CD4-positive, alpha-beta T cell (primary cell): ENCODE results near the gene CFAP53. TPM values are rescaled to one million over a fixed set of nuclear protein-coding genes. Genes with fewer than 3 reads are reported as not detected.
A peak's percentile ranks its signal among the peaks of the same experiment; 100 is the strongest.

Experiments used
- ATAC-seq: fragments of 200-7000 bp; cut with Tn5 transposase; one replicate; pipeline ENCODE4 v1.10.0; 2022; ENCODE audit warnings: mild to moderate bottlenecking; ENCODE audit not compliant: poor library complexity
- CTCF ChIA-PET: fragments of 350-600 bp; sonication (Branson Sonifier 250); formaldehyde crosslinking; loops from one replicate; lab custom pipeline; 2021; ENCODE audit warnings: antibody characterized with exemption, inconsistent platforms; lab: Charles Lee
- POLR2A ChIA-PET: fragments of 350-600 bp; sonication (Branson Sonifier 250); formaldehyde crosslinking; loops from one replicate; lab custom pipeline; 2021; ENCODE audit warnings: antibody characterized with exemption, inconsistent platforms; lab: Charles Lee
- DNase-seq, 14 experiments: peaks; one replicate each; pipeline ENCODE4 v3.0.0-alpha.2; 2013 to 2020; ENCODE audit warnings: mixed read lengths in 2 of 14
- H3K27ac ChIP-seq, 2 donors: one replicate each; pipeline versions ENCODE4 v1.5.1 to v1.7.0; 2013; ENCODE audit warnings: low read length in 2 of 2, low read depth in 1 of 2, mild to moderate bottlenecking in 1 of 2
- H3K27me3 ChIP-seq, 2 experiments: 1 replicate in 1 of 2; 2 replicates in 1 of 2; pipeline versions ENCODE4 v1.6.1 to v1.7.0; 2013; ENCODE audit warnings: low read length in 2 of 2, control low read depth in 1 of 2, mild to moderate bottlenecking in 1 of 2, moderate library complexity in 1 of 2; ENCODE audit not compliant: insufficient read depth in 2 of 2, control insufficient read depth in 1 of 2
- H3K36me3 ChIP-seq: one replicate; pipeline ENCODE4 v1.6.1; 2013; ENCODE audit warnings: low read length, control low read depth; ENCODE audit not compliant: insufficient read depth
- H3K4me1 ChIP-seq: one replicate; pipeline ENCODE4 v1.6.1; 2013; ENCODE audit warnings: low read length, control low read depth; ENCODE audit not compliant: insufficient read depth
- H3K4me3 ChIP-seq: one replicate; pipeline ENCODE4 v1.5.1; 2013; ENCODE audit warnings: mild to moderate bottlenecking, low read length, moderate library complexity
- H3K9me3 ChIP-seq, 2 experiments: 1 replicate in 1 of 2; 2 replicates in 1 of 2; pipeline versions ENCODE4 v1.6.1 to v1.7.0; 2013; ENCODE audit warnings: low read length in 2 of 2, mild to moderate bottlenecking in 2 of 2, control low read depth in 1 of 2, moderate library complexity in 1 of 2; ENCODE audit not compliant: control insufficient read depth in 1 of 2, insufficient read depth in 1 of 2
- H3K27ac Mint-ChIP-seq: one replicate; pipeline ENCODE4 v1.8.0; 2020; ENCODE audit warnings: mixed read lengths
- H3K27me3 Mint-ChIP-seq: one replicate; pipeline ENCODE4 v1.8.0; 2021; ENCODE audit warnings: mixed read lengths
- H3K36me3 Mint-ChIP-seq: one replicate; pipeline ENCODE4 v1.8.0; 2021; ENCODE audit warnings: low read depth, mixed read lengths
- H3K4me1 Mint-ChIP-seq: one replicate; pipeline ENCODE4 v1.8.0; 2021; ENCODE audit warnings: low read depth, mixed read lengths
- H3K4me3 Mint-ChIP-seq: one replicate; pipeline ENCODE4 v1.8.0; 2020; ENCODE audit warnings: mild to moderate bottlenecking, mixed read lengths
- H3K9me3 Mint-ChIP-seq: one replicate; pipeline ENCODE4 v1.8.0; 2020; ENCODE audit warnings: mixed read lengths
- CTCF ChIP-seq: fragments of 200-600 bp; IDR thresholded peaks from one replicate; pipeline ENCODE4 v1.8.0; 2022; ENCODE audit warnings: antibody characterized with exemption, mild to moderate bottlenecking
- intact Hi-C, 2 experiments: fragments of 100-400 bp; cut with DNase I in 1 of 2; cut with micrococcal nuclease in 1 of 2; formaldehyde crosslinking; loops; one replicate each; pipeline versions ENCODE4 v1.15.1 to v1.9.0; 2023 to 2025; cut with DNase I, micrococcal nuclease
- total RNA-seq, 174 experiments: library from RNA in 2 of 174; stranded (reverse) in 2 of 174; gene quantifications; one replicate each; pipeline ENCODE4 v1.2.3 and lab custom pipeline; 2021 to 2026

CFAP53 gene
- total RNA-seq, 2 experiments from 2014 or later: 0.33 to 0.47 TPM

DNA sequence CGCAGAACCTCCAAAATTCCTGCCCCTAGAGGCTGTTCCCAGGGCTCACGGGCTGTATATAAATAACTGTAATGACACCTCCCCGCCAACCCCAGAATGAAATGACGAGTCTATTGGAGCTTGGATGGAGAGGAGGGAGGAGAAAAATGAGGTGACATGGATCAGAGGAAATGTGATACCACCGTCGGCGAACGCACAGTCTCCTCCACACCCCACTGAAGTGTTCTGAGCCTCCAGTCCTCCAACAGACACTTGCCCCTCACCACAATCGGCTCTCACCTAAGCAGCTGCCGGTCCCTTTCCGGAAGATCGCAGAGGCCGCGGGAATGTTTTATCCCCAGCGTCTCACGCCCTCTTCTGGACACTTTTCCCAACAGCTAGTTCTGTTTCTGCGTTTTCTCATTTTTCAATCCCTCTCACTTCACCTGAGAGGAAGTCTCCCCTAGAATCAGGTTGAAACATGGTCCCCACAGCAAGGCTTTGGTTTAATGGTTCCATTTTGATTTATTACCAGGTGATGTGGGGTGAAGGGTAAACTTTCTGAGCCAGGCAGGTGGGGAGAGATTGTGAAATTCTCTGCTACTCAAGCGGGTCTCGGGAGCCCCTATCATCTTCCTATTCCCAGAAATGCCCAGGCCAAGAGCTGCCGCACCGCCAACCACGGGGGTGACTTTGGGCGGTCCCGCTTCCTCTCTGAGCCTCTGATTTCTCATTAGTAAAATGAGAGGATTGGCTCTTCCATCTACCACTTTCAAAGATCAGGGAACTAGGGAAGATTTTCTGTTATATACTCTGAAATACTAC lies 62.3 kb downstream of the CFAP53 start:
- Mint-ChIP-seq H3K27me3 (peaks cover 71% of the 10 kb centered on the region), H3K36me3 (no peaks in the 10 kb centered on the region), H3K4me1 (peaks cover 8% of the 10 kb centered on the region), H3K27ac (no peak overlapping the region), H3K9me3 (peaks cover 3% of the 10 kb centered on the region), H3K4me3 (no peak overlapping the region)
- H3K9me3 ChIP-seq: peaks cover 0 to 8% of the 10 kb centered on the region in 2 experiments
- DNase-seq: peak in 2 of 14 experiments; percentile 30 to 36
- no peak for ATAC-seq
- intact Hi-C loops: loop anchor here in 1 of 2 experiments (5.0 kb wide), 1 partner anchor 153 kb away; no protein-coding TSS in a partner anchor
- H3K36me3 ChIP-seq: no peaks in the 10 kb centered on the region
- H3K27me3 ChIP-seq: peaks cover 24 to 47% of the 10 kb centered on the region in 2 experiments
- H3K4me1 ChIP-seq: peaks cover 7% of the 10 kb centered on the region
- ChIA-PET POLR2A (interaction anchor here (0.9 kb wide), 1 partner anchor 9 kb away, joined by 3 read pairs; the partner anchor contains the start of gene MYO5B), CTCF (interaction anchor here (1.5 kb wide), 1 partner anchor 153 kb away, joined by 3 read pairs; no protein-coding TSS in a partner anchor)
- no peak overlapping the region for H3K4me3 ChIP-seq
- no peak for TF ChIP-seq CTCF
- H3K27ac ChIP-seq: no peak overlapping the region

GRCh38 chr18:50201476-50202018 lies 64.7 kb downstream of the CFAP53 start:
- Histone ChIP-seq H3K36me3 (no peaks in the 10 kb centered on the region), H3K27me3 (peaks cover 31 to 64% of the 10 kb centered on the region in 2 experiments), H3K9me3 (peaks cover 0 to 8% of the 10 kb centered on the region in 2 experiments), H3K27ac (no peak overlapping the region), H3K4me3 (no peak overlapping the region), H3K4me1 (peaks cover 7% of the 10 kb centered on the region)
- ChIA-PET CTCF (no interaction called here), POLR2A (no interaction called here)
- no peaks in the 10 kb centered on the region for H3K36me3 Mint-ChIP-seq
- intact Hi-C loops: loop anchor here in 1 of 2 experiments (5.0 kb wide), 1 partner anchor 156 kb away; no protein-coding TSS in a partner anchor
- DNase-seq (no peak), ATAC-seq (no peak)
- H3K9me3 Mint-ChIP-seq: peaks cover 3% of the 10 kb centered on the region
- no peak overlapping the region for H3K27ac Mint-ChIP-seq
- no peak overlapping the region for H3K4me3 Mint-ChIP-seq
- H3K27me3 Mint-ChIP-seq: peaks cover 86% of the 10 kb centered on the region
- peaks cover 15% of the 10 kb centered on the region for H3K4me1 Mint-ChIP-seq
- TF ChIP-seq CTCF: no peak

GRCh38 chr18:50199921-50200320 lies 66.4 kb downstream of the CFAP53 start:
- intact Hi-C loops: loop anchor here in 1 of 2 experiments (5.0 kb wide), 1 partner anchor 157 kb away; no protein-coding TSS in a partner anchor
- H3K27me3 ChIP-seq: peaks cover 38 to 71% of the 10 kb centered on the region in 2 experiments

More at GRCh38 chr18:50199921-50200320, 66.4 kb downstream of the CFAP53 start:
- peaks cover 24% of the 10 kb centered on the region for H3K4me1 Mint-ChIP-seq
- peaks cover 85% of the 10 kb centered on the region for H3K27me3 Mint-ChIP-seq
- H3K4me3 ChIP-seq: no peak overlapping the region
- H3K9me3 ChIP-seq: peaks cover 0 to 8% of the 10 kb centered on the region in 2 experiments
- POLR2A ChIA-PET: no interaction called here
- CTCF ChIA-PET: no interaction called here
- H3K27ac ChIP-seq: no peak overlapping the region
- ATAC-seq: no peak
- DNase-seq: no peak
- no peak overlapping the region for H3K4me3 Mint-ChIP-seq
- H3K27ac Mint-ChIP-seq: no peak overlapping the region
- H3K4me1 ChIP-seq: peaks cover 16% of the 10 kb centered on the region
- TF ChIP-seq CTCF: no peak
- H3K9me3 Mint-ChIP-seq: peaks cover 3% of the 10 kb centered on the region
- no peaks in the 10 kb centered on the region for H3K36me3 ChIP-seq
- H3K36me3 Mint-ChIP-seq: no peaks in the 10 kb centered on the region
